DMS53 (cell line): ENCODE measurements around the gene SWT1.

Source experiments
- DNase-seq: peaks from one replicate; lab custom pipeline; 2025; lab: John Stamatoyannopoulos, UW

SWT1 gene

GRCh38 chr1:185156854-185157598 is at the start of gene SWT1, which contains the start of gene TRMT1L:
Gene SWT1 (plus strand): TSS chr1:185157167. CDS start chr1:185160842, 3,675 bp downstream.
Gene TRMT1L (minus strand): TSS chr1:185156953. CDS start chr1:185156712, 241 bp downstream.
- DNase-seq: peak; percentile 99

- peak; percentile 32 for DNase-seq
Measured at GRCh38 chr1:185108321-185108720, 48.6 kb upstream of the SWT1 start.

- DNase-seq: no peak
Measured at GRCh38 chr1:185110145-185110544, 46.8 kb upstream of the SWT1 start.

GRCh38 chr1:185111873-185112272 is 45.1 kb upstream of the SWT1 start:
- no peak for DNase-seq

DNA sequence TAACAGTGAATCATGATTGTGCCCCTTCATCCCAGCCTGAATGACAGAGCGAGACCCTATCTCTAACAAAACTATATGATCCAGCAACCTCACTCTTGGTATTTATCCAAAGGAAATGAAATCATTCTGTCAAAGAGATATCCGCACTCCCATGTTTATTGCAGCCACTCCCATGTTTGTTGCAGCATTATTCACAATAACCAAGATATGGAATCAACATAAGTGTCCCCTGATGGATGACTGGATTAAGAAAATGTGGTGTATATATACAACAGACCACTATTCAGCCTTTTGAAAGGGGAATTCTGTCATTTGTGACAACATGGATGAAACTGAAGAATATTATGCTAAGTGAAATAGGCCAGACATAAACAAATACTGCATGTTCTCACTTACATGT is 44.6 kb upstream of the SWT1 start:
- no peak for DNase-seq

- no peak for DNase-seq
Measured at GRCh38 chr1:185129708-185130107, 27.3 kb upstream of the SWT1 start.

DNA sequence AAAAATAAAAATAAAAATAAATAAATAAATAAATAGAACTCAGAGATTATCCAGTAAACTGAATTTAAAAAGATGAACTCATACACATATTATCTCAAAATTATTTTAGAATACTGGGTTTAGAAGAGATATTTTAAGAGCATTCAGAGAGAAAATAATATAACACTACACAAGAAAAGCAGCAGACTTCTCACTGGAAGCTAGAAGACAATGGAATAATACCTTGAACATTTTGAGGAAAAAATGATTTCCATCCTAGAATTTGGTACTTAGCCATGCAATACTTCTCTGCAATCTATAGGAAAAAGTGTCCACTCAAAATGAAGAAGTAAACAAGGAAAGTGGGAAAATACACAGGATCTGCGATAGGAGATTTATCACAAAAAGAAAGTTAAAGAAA is 24.4 kb upstream of the SWT1 start:
- no peak for DNase-seq

DNA sequence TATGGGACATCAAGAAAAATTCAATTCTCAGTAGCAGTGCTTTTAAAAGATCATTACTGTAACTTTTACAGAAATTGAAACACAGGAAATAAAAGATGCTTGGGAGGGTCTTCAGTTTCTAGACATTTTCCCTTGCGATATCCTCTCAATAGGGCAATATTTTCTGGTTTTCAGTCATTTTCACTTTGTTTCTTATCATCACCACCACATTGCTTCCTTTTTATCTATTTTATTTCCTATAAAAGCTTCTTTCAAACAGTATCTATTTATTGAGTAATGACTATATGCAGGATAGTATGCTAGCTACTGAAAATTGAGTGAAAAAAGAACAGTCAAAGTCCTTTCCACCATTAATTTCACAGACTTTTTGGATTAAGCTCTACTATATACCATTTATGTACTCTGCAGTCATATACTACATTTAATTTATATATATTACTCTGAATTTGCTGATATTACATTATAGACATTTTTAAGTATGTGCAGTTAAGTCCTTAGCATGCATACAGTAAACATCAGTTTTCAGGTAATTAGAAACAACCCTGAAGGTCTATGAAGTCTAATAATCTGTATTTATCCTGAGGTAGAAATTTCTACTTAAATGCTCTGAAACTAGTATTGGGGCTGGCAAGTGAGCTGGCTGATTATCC is 18.9 kb upstream of the SWT1 start:
- DNase-seq: no peak

- no peak for DNase-seq
Measured at GRCh38 chr1:185139246-185139645, 17.7 kb upstream of the SWT1 start.

GRCh38 chr1:185144233-185144632 is 12.7 kb upstream of the SWT1 start:
- DNase-seq: no peak

GRCh38 chr1:185151215-185151614 is 5.8 kb upstream of the SWT1 start:
- DNase-seq: no peak

- no peak for DNase-seq
Measured at GRCh38 chr1:185152187-185152767, 4.7 kb upstream of the SWT1 start.

DNA sequence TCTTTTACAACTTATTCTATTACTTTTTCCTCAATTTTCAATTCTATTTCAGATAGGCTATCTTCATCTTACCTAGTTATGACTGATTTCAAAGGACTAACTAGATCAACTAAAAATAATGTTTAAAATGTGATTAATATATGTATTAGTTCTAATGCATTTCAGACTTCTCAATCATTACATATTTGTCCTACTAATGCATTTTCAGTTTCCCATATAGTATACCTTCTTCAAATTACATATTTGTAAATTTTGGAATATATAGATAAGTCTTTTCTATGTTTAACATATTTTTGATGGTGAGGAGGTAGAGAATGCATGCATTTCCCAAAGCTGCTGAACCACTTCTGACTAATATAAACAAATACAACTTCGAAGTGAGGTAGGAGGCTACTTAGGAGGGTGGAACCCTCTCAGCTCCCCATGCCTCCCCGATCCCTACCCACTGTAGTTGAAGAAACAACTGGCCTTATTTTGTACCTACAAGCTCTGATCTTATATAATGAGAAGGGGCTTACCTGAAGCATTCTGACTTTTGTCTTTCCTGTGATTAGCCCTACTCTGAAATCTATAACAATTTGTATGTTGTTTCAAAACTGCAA is 2.0 kb upstream of the SWT1 start:
- DNase-seq: peak; percentile 40

DNA sequence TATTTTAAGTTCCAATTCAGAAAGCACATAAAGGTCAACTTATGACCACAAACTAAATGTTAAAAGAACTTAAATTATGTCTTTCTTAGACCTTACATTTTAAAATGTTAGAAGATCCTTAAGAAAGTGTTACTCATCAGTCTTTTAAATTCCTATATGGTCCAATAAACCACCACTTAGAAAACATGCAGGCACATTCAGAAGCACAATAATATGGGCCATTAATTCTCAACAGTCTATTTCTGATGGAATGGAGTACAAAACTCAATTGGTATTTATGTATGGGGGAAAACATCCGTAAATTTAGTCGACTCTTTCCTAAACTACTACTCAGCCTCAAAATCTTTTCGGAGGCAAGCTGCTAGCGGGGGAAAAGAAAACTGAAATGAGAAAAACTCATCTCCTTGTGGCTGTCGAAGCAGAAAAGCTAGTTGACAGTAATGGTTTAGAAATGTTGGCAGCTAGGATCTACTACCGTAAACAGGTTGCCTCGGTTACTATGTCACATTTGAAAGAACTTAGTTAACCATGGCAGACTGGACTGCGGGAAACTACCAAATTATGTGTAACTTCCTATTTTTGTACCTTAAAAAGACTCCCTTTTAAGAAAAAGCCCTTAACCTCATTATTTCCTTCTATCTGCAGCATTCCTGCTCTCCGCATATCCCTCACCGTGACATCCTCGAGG is 1.2 kb upstream of the SWT1 start:
- no peak for DNase-seq

GRCh38 chr1:185156288-185156853 is 596 bp upstream of the SWT1 start:
- peak; percentile 75 for DNase-seq

GRCh38 chr1:185157599-185158412 is 839 bp downstream of the SWT1 start:
- peak; percentile 32 for DNase-seq

DNA sequence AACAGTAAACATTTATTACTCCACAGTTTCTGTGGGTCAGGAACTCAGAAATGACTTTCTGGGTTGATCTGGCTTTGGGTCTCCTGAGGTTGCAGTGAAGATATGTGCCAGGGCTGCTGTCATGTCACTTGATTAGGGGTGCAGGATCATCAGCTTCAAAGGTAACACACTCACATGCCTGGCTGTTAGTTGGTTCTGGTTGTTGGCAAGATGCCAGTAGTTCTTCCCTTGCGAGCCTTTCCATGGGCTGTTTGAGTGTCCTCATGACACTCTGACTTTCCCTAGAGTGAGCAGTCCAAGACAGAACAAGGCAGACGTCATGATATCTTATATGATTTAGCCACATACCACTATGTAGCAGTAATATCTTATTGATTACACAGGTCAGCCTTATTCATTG is 1.8 kb downstream of the SWT1 start:
- peak; percentile 10 for DNase-seq

DNA sequence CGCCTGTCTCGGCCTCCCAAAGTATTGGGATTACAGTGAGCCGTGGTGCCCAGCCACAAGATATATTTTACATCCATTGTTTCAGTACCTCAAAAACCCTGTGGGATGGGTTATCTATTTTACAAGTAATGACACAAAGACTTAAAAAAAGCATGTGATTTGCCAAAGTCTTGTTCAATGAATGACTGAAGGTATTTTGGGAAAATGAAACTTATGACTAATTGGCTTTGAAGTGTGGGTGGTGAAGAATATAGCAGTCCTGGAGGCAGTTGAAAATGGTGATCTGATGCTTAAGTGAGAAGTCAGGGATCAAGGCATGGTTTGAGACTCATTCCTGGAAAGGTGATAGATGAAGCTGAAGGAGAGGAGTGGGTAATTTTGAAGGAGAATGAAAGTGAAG is 3.0 kb downstream of the SWT1 start:
- DNase-seq: no peak

- DNase-seq: no peak
Measured at GRCh38 chr1:185162491-185162890, 5.5 kb downstream of the SWT1 start.

DNA sequence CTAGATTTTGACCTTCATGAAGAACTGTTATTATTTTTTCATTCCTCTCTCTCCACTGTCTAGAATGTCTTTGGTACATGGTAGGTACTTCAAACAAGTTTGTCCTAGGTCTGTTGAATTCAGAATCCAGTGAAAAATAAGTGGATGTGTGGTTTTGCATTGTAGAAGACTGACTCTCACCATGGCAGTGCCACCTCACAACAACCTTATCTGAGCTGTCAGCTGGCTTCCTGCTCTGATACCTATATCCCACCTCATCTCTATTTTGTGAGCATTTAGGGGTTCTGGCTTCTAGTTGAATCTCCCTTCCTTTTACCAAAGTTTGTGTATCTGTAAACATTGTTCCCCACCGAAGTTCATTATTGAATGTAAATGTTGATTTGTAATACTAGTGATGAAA is 9.1 kb downstream of the SWT1 start:
- no peak for DNase-seq

DNA sequence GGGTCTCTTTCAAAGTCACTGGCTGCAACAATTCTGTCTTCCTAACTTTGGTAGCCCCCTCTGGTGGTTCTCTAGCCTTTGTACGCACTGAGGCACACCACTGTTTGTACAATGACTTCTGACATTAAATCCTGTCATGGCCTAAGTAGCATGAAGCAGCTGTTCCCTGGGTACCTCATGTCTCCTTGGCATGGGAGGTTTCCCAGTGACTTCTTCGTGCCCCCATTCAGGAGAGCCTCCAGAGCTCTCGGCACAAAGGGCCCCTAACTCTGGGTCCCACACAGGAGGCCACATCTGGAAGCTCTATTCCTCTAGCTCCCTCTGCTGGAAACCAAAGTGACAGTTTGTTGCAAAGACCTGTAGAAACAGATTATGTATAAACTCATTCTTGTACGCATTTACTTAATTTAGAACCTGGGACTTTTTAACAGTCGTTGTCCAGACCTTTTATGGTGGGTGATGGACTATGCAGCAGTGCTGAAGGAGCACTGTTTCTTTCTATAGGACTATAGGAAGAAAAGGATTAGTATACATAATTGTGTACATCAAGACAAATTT is 13.4 kb downstream of the SWT1 start:
- peak; percentile 74 for DNase-seq
